HepG2 (cell line): ENCODE measurements around the gene C1QTNF12. TPM values are rescaled to one million over a fixed set of nuclear protein-coding genes. Genes with fewer than 3 reads are reported as not detected.

Experiments
- ATAC-seq: fragments of 200-7000 bp; cut with Tn5 transposase; 3 replicates; pipeline ENCODE4 v1.9.1; 2020; ENCODE audit warnings: mild to moderate bottlenecking, moderate library complexity
- BruUV-seq: library from RNA; stranded (reverse); fragments of 400-500 nt; replicated peaks from 2 replicates; lab custom pipeline; 2021; lab: Mats Ljungman, UMichigan
- CTCF ChIA-PET: fragments of 300-600 bp; formaldehyde crosslinking; extraction: SDS; loops from one replicate; lab custom pipeline; 2021; ENCODE audit warnings: low total read pairs, inconsistent platforms, low intra/inter-chr PET ratio; lab: Yijun Ruan, JAX
- POLR2A ChIA-PET: fragments of 350-600 bp; sonication (Branson Sonifier 250); formaldehyde crosslinking; loops from one replicate; lab custom pipeline; 2020; ENCODE audit warnings: antibody characterized with exemption, inconsistent platforms; lab: Yijun Ruan, JAX
- DNase-seq: peaks from one replicate; pipeline ENCODE4 v3.0.0-alpha.2; 2015; ENCODE audit warnings: low spot score
- FAIRE-seq: peaks from 3 replicates; lab custom pipeline; 2011; peaks lifted over from hg19 to GRCh38; lab: Jason Lieb, UNC
- H2AFZ ChIP-seq: one replicate; pipeline ENCODE4 v1.6.1; 2011; ENCODE audit warnings: low read length, inconsistent platforms
- H3K27ac ChIP-seq: fragments of 300-600 bp; 3 replicates; pipeline ENCODE4 v1.8.0; 2011; ENCODE audit warnings: mixed run types, mild to moderate bottlenecking, mixed read lengths, low read length, inconsistent platforms; ENCODE audit not compliant: insufficient read depth; ENCODE audit errors: extremely low read length
- H3K27me3 ChIP-seq, 2 experiments: fragments of 200-600 bp in 1 of 2; 2 replicates in 1 of 2; 3 replicates in 1 of 2; pipeline versions ENCODE4 v1.6.0 to v1.8.0; 2011; ENCODE audit warnings: low read length in 2 of 2, mild to moderate bottlenecking in 2 of 2, moderate library complexity in 2 of 2, inconsistent platforms in 1 of 2; ENCODE audit not compliant: insufficient read depth in 2 of 2, control insufficient read depth in 1 of 2
- H3K36me3 ChIP-seq, 2 experiments: fragments of 200-600 bp in 1 of 2; replicated peaks in 1 of 2; 2 replicates in 1 of 2; 3 replicates in 1 of 2; pipeline versions ENCODE4 v1.5.1 to v1.8.0; 2011; ENCODE audit warnings: low read length in 2 of 2, inconsistent platforms in 1 of 2; ENCODE audit not compliant: insufficient read depth in 2 of 2, control insufficient read depth in 1 of 2
- H3K4me1 ChIP-seq: 2 replicates; pipeline ENCODE4 v1.5.1; 2012; ENCODE audit warnings: low read length, inconsistent platforms; ENCODE audit not compliant: insufficient read depth
- H3K4me2 ChIP-seq: 2 replicates; pipeline ENCODE4 v1.6.0; 2011; ENCODE audit warnings: low read depth, low read length, inconsistent platforms
- H3K4me3 ChIP-seq, 3 experiments: fragments of 200-600 bp in 1 of 3; sonication (generic), shearing (Covaris generic) in 1 of 3; replicated peaks in 1 of 3; 2 replicates each; pipeline ENCODE4 v1.5.1; 2011 to 2016; ENCODE audit warnings: low read length in 3 of 3, inconsistent platforms in 2 of 3, low read depth in 2 of 3, mild to moderate bottlenecking in 2 of 3, control low read depth in 1 of 3, mixed read lengths in 1 of 3; ENCODE audit not compliant: insufficient read depth in 1 of 3
- H3K79me2 ChIP-seq: one replicate; pipeline ENCODE4 v1.6.1; 2011; ENCODE audit warnings: low read length, inconsistent platforms; ENCODE audit not compliant: insufficient read depth
- H3K9ac ChIP-seq: 2 replicates; pipeline ENCODE4 v1.6.0; 2011; ENCODE audit warnings: mild to moderate bottlenecking, low read depth, low read length, inconsistent platforms; ENCODE audit not compliant: insufficient read depth
- H3K9me3 ChIP-seq: 2 replicates; pipeline ENCODE4 v1.5.1; 2012; ENCODE audit warnings: mild to moderate bottlenecking, low read length
- H4K20me1 ChIP-seq: 2 replicates; pipeline ENCODE4 v1.6.0; 2011; ENCODE audit warnings: inconsistent platforms, mild to moderate bottlenecking, low read length, moderate library complexity; ENCODE audit not compliant: insufficient read depth
- EED ChIP-seq: sonication (generic); formaldehyde crosslinking; IDR thresholded peaks from 2 replicates; pipeline ENCODE4 v1.5.0; 2020; ENCODE audit warnings: mild to moderate bottlenecking, missing genetic modification reagents
- ERF ChIP-seq: IDR thresholded peaks from 2 replicates; pipeline ENCODE4 v1.6.1; 2018; ENCODE audit warnings: missing biosample characterization, missing genetic modification reagents
- FIP1L1 ChIP-seq: fragments of 200-400 bp; formaldehyde crosslinking; IDR thresholded peaks from 2 replicates; pipeline ENCODE4 v1.6.1; 2018; ENCODE audit warnings: low read depth, mild to moderate bottlenecking, low read length, moderate library complexity, borderline replicate concordance; ENCODE audit not compliant: insufficient read depth
- HMGXB3 ChIP-seq: sonication (generic); formaldehyde crosslinking; IDR thresholded peaks from 2 replicates; pipeline ENCODE4 v1.4.0; 2020; ENCODE audit warnings: missing genetic modification reagents, borderline replicate concordance
- HNRNPLL ChIP-seq: fragments of 200-400 bp; formaldehyde crosslinking; IDR thresholded peaks from 2 replicates; pipeline ENCODE4 v1.6.1; 2017; ENCODE audit warnings: mild to moderate bottlenecking, low read depth, low read length; ENCODE audit not compliant: poor library complexity, severe bottlenecking
- NFYB ChIP-seq: sonication (generic); formaldehyde crosslinking; IDR thresholded peaks from 2 replicates; pipeline ENCODE4 v1.4.0; 2020; ENCODE audit warnings: missing genetic modification reagents
- ZNF33A ChIP-seq: sonication (generic); formaldehyde crosslinking; IDR thresholded peaks from 2 replicates; pipeline ENCODE4 v1.5.1; 2020; ENCODE audit warnings: missing genetic modification reagents, mild to moderate bottlenecking, moderate library complexity, borderline replicate concordance
- ZNF367 ChIP-seq: sonication (generic); formaldehyde crosslinking; IDR thresholded peaks from 2 replicates; pipeline ENCODE4 v1.4.0; 2020; ENCODE audit warnings: missing genetic modification reagents, borderline replicate concordance
- ZNF430 ChIP-seq: sonication (generic); formaldehyde crosslinking; IDR thresholded peaks from 2 replicates; pipeline ENCODE4 v1.9.0; 2021; ENCODE audit warnings: mild to moderate bottlenecking, missing genetic modification reagents
- ZNF431 ChIP-seq: sonication (generic); formaldehyde crosslinking; IDR thresholded peaks from 2 replicates; pipeline ENCODE4 v1.9.0; 2022; ENCODE audit warnings: missing genetic modification reagents, low read depth, mild to moderate bottlenecking, borderline replicate concordance
- ZNF468 ChIP-seq: sonication (generic); formaldehyde crosslinking; IDR thresholded peaks from 2 replicates; pipeline ENCODE4 v1.8.0; 2022; ENCODE audit warnings: mild to moderate bottlenecking, moderate library complexity, missing genetic modification reagents
- ZNF607 ChIP-seq: sonication (generic); formaldehyde crosslinking; IDR thresholded peaks from 2 replicates; pipeline ENCODE4 v1.5.1; 2020; ENCODE audit warnings: missing genetic modification reagents, mild to moderate bottlenecking, borderline replicate concordance
- whole genome bisulfite sequencing: methylation state at CpG from one replicate; pipeline ENCODE4 v1.1.6; 2017; ENCODE audit warnings: low lambda C conversion rate; 5-methylcytosine and 5-hydroxymethylcytosine counted together
- in situ Hi-C: cut with HindIII; loops from 2 replicates; pipeline ENCODE4 v1.10.0; 2017; ENCODE audit warnings: low pct_unique_long_range_greater_than_20kb; ENCODE audit not compliant: extremely low pct_ligation_motif_present
- intact Hi-C: fragments of 100-400 bp; cut with micrococcal nuclease; formaldehyde crosslinking; loops from one replicate; pipeline ENCODE4 v1.10.0; 2022; ENCODE audit not compliant: unreplicated experiment
- polyA plus RNA-seq, 8 experiments: library from polyadenylated mRNA; depleted of rRNA in 3 of 8; stranded (reverse) in 7 of 8; unstranded in 1 of 8; fragments of >200 nt; fragmentation: Illumina TruSeq in 4 of 8; extraction: Trizol in 4 of 8; gene quantifications; 2 replicates each; pipeline versions ENCODE4 v1.2.1 to v1.2.3, GENCODE V29; 2011 to 2016; ENCODE audit warnings: low read depth in 4 of 8, missing spikeins in 1 of 8, mixed read lengths in 1 of 8; ENCODE audit not compliant: insufficient read depth in 1 of 8
- total RNA-seq, 5 experiments: library from RNA; depleted of rRNA; stranded (reverse); fragments of >200 nt; fragmentation: Illumina TruSeq; extraction: Trizol; gene quantifications; 2 replicates each; pipeline ENCODE4 v1.2.3, GENCODE V29; 2016; ENCODE audit warnings: low read depth in 1 of 5
- TF ChIP-seq, protein P1 (sequence below): sonication (generic); formaldehyde crosslinking; IDR thresholded peaks from 2 replicates; pipeline ENCODE4 v1.5.0; 2020; ENCODE audit warnings: missing genetic modification reagents
- TF ChIP-seq, protein P2 (sequence below): sonication (generic); formaldehyde crosslinking; conservative IDR thresholded peaks from 2 replicates; pipeline ENCODE4 v1.4.0; 2020; ENCODE audit warnings: mild to moderate bottlenecking, missing genetic modification reagents, moderate library complexity

The C1QTNF12 gene
- total and polyA plus RNA-seq, 2 of the 13 experiments (the other 11 are each of a cell fraction or from before 2014, with no cell fraction given): 0.18 to 0.64 TPM

- CTCF ChIA-PET: no interaction called here
- intact Hi-C loops: no loop called here
- POLR2A ChIA-PET: no interaction called here
- TF ChIP-seq, protein P1, sequence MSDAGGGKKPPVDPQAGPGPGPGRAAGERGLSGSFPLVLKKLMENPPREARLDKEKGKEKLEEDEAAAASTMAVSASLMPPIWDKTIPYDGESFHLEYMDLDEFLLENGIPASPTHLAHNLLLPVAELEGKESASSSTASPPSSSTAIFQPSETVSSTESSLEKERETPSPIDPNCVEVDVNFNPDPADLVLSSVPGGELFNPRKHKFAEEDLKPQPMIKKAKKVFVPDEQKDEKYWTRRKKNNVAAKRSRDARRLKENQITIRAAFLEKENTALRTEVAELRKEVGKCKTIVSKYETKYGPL (CRISPR knock-in tag): no peak
- TF ChIP-seq HMGXB3 (CRISPR knock-in tag) (0 out of 2 replicates have a peak, but pooled peaks have one; percentile 33), ERF (CRISPR knock-in tag) (no peak), ZNF468 (CRISPR knock-in tag) (no peak), ZNF33A (CRISPR knock-in tag) (no peak), ZNF430 (CRISPR knock-in tag) (0 out of 2 replicates have a peak, but pooled peaks have one; percentile 49), ZNF367 (CRISPR knock-in tag) (no peak), FIP1L1 (0 out of 2 replicates have a peak, but pooled peaks have one; percentile 37), ZNF431 (CRISPR knock-in tag) (no peak), HNRNPLL (peak; percentile 46), ZNF607 (no peak), NFYB (CRISPR knock-in tag) (0 out of 2 replicates have a peak, but pooled peaks have one; percentile 10), EED (CRISPR knock-in tag) (no peak)
- TF ChIP-seq, protein P2, sequence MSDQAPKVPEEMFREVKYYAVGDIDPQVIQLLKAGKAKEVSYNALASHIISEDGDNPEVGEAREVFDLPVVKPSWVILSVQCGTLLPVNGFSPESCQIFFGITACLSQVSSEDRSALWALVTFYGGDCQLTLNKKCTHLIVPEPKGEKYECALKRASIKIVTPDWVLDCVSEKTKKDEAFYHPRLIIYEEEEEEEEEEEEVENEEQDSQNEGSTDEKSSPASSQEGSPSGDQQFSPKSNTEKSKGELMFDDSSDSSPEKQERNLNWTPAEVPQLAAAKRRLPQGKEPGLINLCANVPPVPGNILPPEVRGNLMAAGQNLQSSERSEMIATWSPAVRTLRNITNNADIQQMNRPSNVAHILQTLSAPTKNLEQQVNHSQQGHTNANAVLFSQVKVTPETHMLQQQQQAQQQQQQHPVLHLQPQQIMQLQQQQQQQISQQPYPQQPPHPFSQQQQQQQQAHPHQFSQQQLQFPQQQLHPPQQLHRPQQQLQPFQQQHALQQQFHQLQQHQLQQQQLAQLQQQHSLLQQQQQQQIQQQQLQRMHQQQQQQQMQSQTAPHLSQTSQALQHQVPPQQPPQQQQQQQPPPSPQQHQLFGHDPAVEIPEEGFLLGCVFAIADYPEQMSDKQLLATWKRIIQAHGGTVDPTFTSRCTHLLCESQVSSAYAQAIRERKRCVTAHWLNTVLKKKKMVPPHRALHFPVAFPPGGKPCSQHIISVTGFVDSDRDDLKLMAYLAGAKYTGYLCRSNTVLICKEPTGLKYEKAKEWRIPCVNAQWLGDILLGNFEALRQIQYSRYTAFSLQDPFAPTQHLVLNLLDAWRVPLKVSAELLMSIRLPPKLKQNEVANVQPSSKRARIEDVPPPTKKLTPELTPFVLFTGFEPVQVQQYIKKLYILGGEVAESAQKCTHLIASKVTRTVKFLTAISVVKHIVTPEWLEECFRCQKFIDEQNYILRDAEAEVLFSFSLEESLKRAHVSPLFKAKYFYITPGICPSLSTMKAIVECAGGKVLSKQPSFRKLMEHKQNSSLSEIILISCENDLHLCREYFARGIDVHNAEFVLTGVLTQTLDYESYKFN (CRISPR knock-in tag): 0 out of 2 replicates have a peak, but pooled peaks have one; percentile 30
These were observed 5.5 kb downstream of the C1QTNF12 start for GRCh38 chr1:1240822-1241587.

More at GRCh38 chr1:1240822-1241587, 5.5 kb downstream of the C1QTNF12 start:
- no peaks in the 10 kb centered on the region for H3K79me2 ChIP-seq
- H4K20me1 ChIP-seq: no peaks in the 10 kb centered on the region
- ATAC-seq: peak; percentile 22
- in situ Hi-C loops: no loop called here
- WGBS: 0% methylated on average over 1 of the region's 23 CpGs
- no peak for FAIRE-seq
- H3K9me3 ChIP-seq: no peaks in the 10 kb centered on the region
- H3K27me3 ChIP-seq: no peaks in the 10 kb centered on the region; a peak in 1 of 5 replicates
- no peak overlapping the region for H3K27ac ChIP-seq
- no TSS peak for BruUV-seq
- H2AFZ ChIP-seq: no peak overlapping the region
- H3K4me1 ChIP-seq: peaks cover 59% of the 10 kb centered on the region
- peak overlapping the region; percentile 39 to 72 (median 56) for H3K4me3 ChIP-seq
- peak overlapping the region; percentile 60 for H3K9ac ChIP-seq
- H3K36me3 ChIP-seq: no peaks in the 10 kb centered on the region
- peak; percentile 46 for DNase-seq
- H3K4me2 ChIP-seq: peak overlapping the region; percentile 80
